Caco-2 (cell line): Measurements from ENCODE around the gene RYR2. TPM values are rescaled to one million over a fixed set of nuclear protein-coding genes. Genes with fewer than 3 reads are reported as not detected.

Source experiments
- BruUV-seq: library from RNA; stranded (reverse); fragments of 400-500 nt; replicated peaks from 2 replicates; lab custom pipeline; 2021; lab: Mats Ljungman, UMichigan
- CTCF ChIA-PET: fragments of 300-600 bp; sonication (Branson Sonifier 250); formaldehyde crosslinking; loops from one replicate; lab custom pipeline; 2022; ENCODE audit warnings: antibody characterized with exemption; lab: Charles Lee
- POLR2A ChIA-PET: fragments of 300-600 bp; sonication (Branson Sonifier 250); formaldehyde crosslinking; loops from one replicate; lab custom pipeline; 2022; ENCODE audit warnings: antibody characterized with exemption; lab: Charles Lee
- DNase-seq, 2 experiments: peaks; one replicate each; pipeline versions ENCODE4 v3.0.0 to v3.0.0-alpha.2; 2020 to 2022
- H3K27me3 ChIP-seq: replicated peaks from 2 replicates; pipeline ENCODE4 v1.6.0; 2011; ENCODE audit warnings: low read length; ENCODE audit not compliant: control insufficient read depth, insufficient read depth
- H3K36me3 ChIP-seq: 2 replicates; pipeline ENCODE4 v1.5.1; 2011; ENCODE audit warnings: low read length; ENCODE audit not compliant: control insufficient read depth, insufficient read depth
- H3K4me1 ChIP-seq: fragments of 250-450 bp; sonication (Bioruptor Pico); 2 replicates; pipeline ENCODE4 v1.5.1; 2020; ENCODE audit warnings: mild to moderate bottlenecking
- H3K4me3 ChIP-seq: 2 replicates; pipeline ENCODE4 v1.5.1; 2011; ENCODE audit warnings: low read depth, mild to moderate bottlenecking, control low read depth, low read length
- H3K9me3 ChIP-seq: fragments of 250-450 bp; sonication (Bioruptor Pico); 2 replicates; pipeline ENCODE4 v1.5.1; 2020; ENCODE audit warnings: mild to moderate bottlenecking, moderate library complexity
- H3K27ac Mint-ChIP-seq: one replicate; pipeline ENCODE4 v1.8.0; 2022; ENCODE audit warnings: mixed read lengths; ENCODE audit not compliant: unreplicated experiment
- H3K27me3 Mint-ChIP-seq: one replicate; pipeline ENCODE4 v1.8.0; 2022; ENCODE audit warnings: mixed read lengths; ENCODE audit not compliant: insufficient read depth, unreplicated experiment
- H3K36me3 Mint-ChIP-seq: one replicate; pipeline ENCODE4 v1.8.0; 2022; ENCODE audit warnings: mild to moderate bottlenecking, mixed read lengths; ENCODE audit not compliant: insufficient read depth, unreplicated experiment
- H3K4me1 Mint-ChIP-seq: one replicate; pipeline ENCODE4 v1.8.0; 2022; ENCODE audit warnings: low read depth, mixed read lengths; ENCODE audit not compliant: unreplicated experiment
- H3K4me3 Mint-ChIP-seq: one replicate; pipeline ENCODE4 v1.8.0; 2022; ENCODE audit warnings: mild to moderate bottlenecking, moderate library complexity, mixed read lengths; ENCODE audit not compliant: unreplicated experiment
- H3K9me3 Mint-ChIP-seq: one replicate; pipeline ENCODE4 v1.8.0; 2022; ENCODE audit warnings: mixed read lengths; ENCODE audit not compliant: unreplicated experiment
- CTCF ChIP-seq, 2 experiments: fragments of 200-600 bp in 1 of 2; IDR thresholded peaks; 1 replicate in 1 of 2; 2 replicates in 1 of 2; pipeline versions ENCODE4 v1.5.1 to v1.8.0; 2011 to 2022; ENCODE audit warnings: antibody characterized with exemption in 1 of 2, control low read depth in 1 of 2, inconsistent platforms in 1 of 2, low read depth in 1 of 2, low read length in 1 of 2, mild to moderate bottlenecking in 1 of 2, moderate library complexity in 1 of 2; ENCODE audit not compliant: insufficient read depth in 1 of 2, severe bottlenecking in 1 of 2, unreplicated experiment in 1 of 2
- intact Hi-C: fragments of 100-400 bp; cut with micrococcal nuclease; formaldehyde crosslinking; loops from one replicate; pipeline ENCODE4 v1.10.0; 2022; ENCODE audit not compliant: unreplicated experiment
- total RNA-seq: library from RNA; stranded (reverse); gene quantifications from 2 replicates; pipeline ENCODE4 v1.2.3, GENCODE V29; 2022

The RYR2 gene
- total RNA-seq, 1 experiment from 2014 or later = 3.4 TPM

- H3K4me1 ChIP-seq = no peaks in the 10 kb centered on the region
- POLR2A ChIA-PET = no interaction called here
- DNase-seq = no peak
- H3K9me3 ChIP-seq = peaks cover 4% of the 10 kb centered on the region; the same call in 1 of the 2 replicates
- H3K27me3 Mint-ChIP-seq = no peaks in the 10 kb centered on the region
- no peaks in the 10 kb centered on the region for H3K4me1 Mint-ChIP-seq
- intact Hi-C loops = no loop called here
- CTCF ChIA-PET = no interaction called here
- no peaks in the 10 kb centered on the region for H3K36me3 ChIP-seq
- no peaks in the 10 kb centered on the region for H3K9me3 Mint-ChIP-seq
- H3K27me3 ChIP-seq = no peaks in the 10 kb centered on the region
- H3K4me3 ChIP-seq = no peak overlapping the region
- no TSS peak for BruUV-seq
- no peak overlapping the region for H3K27ac Mint-ChIP-seq
- H3K36me3 Mint-ChIP-seq = no peaks in the 10 kb centered on the region
- H3K4me3 Mint-ChIP-seq = no peak overlapping the region
- TF ChIP-seq CTCF (IDR thresholded peaks at IDR 0.05; ENCODE audit: insufficient read depth in 1 of 2, low read depth in 1 of 2, low read length in 1 of 2, severe bottlenecking in 1 of 2, unreplicated experiment in 1 of 2) = no peak
Measured at GRCh38 chr1:237316352-237316751, 274.4 kb downstream of the RYR2 start.

GRCh38 chr1:237318748-237319147 is 276.8 kb downstream of the RYR2 start:
- CTCF ChIA-PET = no interaction called here
- no peak overlapping the region for H3K4me3 ChIP-seq
- no peaks in the 10 kb centered on the region for H3K4me1 Mint-ChIP-seq
- H3K4me1 ChIP-seq = no peaks in the 10 kb centered on the region
- no peaks in the 10 kb centered on the region for H3K36me3 Mint-ChIP-seq
- no peaks in the 10 kb centered on the region for H3K9me3 Mint-ChIP-seq
- H3K9me3 ChIP-seq = no peaks in the 10 kb centered on the region
- DNase-seq = no peak
- no peaks in the 10 kb centered on the region for H3K36me3 ChIP-seq
- POLR2A ChIA-PET = no interaction called here
- intact Hi-C loops = no loop called here
- TF ChIP-seq CTCF (IDR thresholded peaks at IDR 0.05; ENCODE audit: insufficient read depth in 1 of 2, low read depth in 1 of 2, low read length in 1 of 2, severe bottlenecking in 1 of 2, unreplicated experiment in 1 of 2) = no peak
- H3K27ac Mint-ChIP-seq = no peak overlapping the region
- no TSS peak for BruUV-seq
- H3K4me3 Mint-ChIP-seq = no peak overlapping the region
- no peaks in the 10 kb centered on the region for H3K27me3 Mint-ChIP-seq
- no peaks in the 10 kb centered on the region; the same call in 1 of the 2 replicates for H3K27me3 ChIP-seq

GRCh38 chr1:237320890-237321289 is 278.9 kb downstream of the RYR2 start:
- Histone ChIP-seq H3K4me1 (no peaks in the 10 kb centered on the region), H3K36me3 (no peaks in the 10 kb centered on the region), H3K27me3 (no peaks in the 10 kb centered on the region; the same call in 1 of the 2 replicates), H3K9me3 (no peaks in the 10 kb centered on the region), H3K4me3 (no peak overlapping the region)
- Mint-ChIP-seq H3K27me3 (peaks cover 3% of the 10 kb centered on the region), H3K4me1 (no peaks in the 10 kb centered on the region), H3K27ac (no peak overlapping the region), H3K9me3 (no peaks in the 10 kb centered on the region), H3K36me3 (no peaks in the 10 kb centered on the region), H3K4me3 (no peak overlapping the region)
- no TSS peak for BruUV-seq
- no peak for TF ChIP-seq CTCF (IDR thresholded peaks at IDR 0.05; ENCODE audit: insufficient read depth in 1 of 2, low read depth in 1 of 2, low read length in 1 of 2, severe bottlenecking in 1 of 2, unreplicated experiment in 1 of 2)
- CTCF ChIA-PET = no interaction called here
- no peak for DNase-seq
- POLR2A ChIA-PET = no interaction called here
- intact Hi-C loops = no loop called here
